ENCODE results near the gene FOXA1.
A peak's percentile ranks its signal among the peaks of the same experiment; 100 is the strongest.

Gene FOXA1

GRCh38 chr14:37594971-37595808 is at the start of gene FOXA1, which contains the start of gene TTC6:
FOXA1 (minus strand) TSS chr14:37595249; CDS start chr14:37594972, 277 bp downstream.
TTC6 (plus strand) TSS chr14:37595629; CDS start chr14:37622065, 26,436 bp downstream.
- DNase-seq (ENCODE audit: low read depth) = no peak

GRCh38 chr14:37643701-37644100 is 48.7 kb upstream of the FOXA1 start:
- no peak for DNase-seq (ENCODE audit: low read depth)

- no peak for DNase-seq (ENCODE audit: low read depth)
These were observed 47.1 kb upstream of the FOXA1 start for GRCh38 chr14:37642125-37642524.

- no peak for DNase-seq (ENCODE audit: low read depth)
These were observed 46.1 kb upstream of the FOXA1 start for GRCh38 chr14:37641117-37641516.

- no peak for DNase-seq (ENCODE audit: low read depth)
These were observed 43.5 kb upstream of the FOXA1 start for GRCh38 chr14:37638599-37638998.

- no peak for DNase-seq (ENCODE audit: low read depth)
These were observed 42.3 kb upstream of the FOXA1 start for GRCh38 chr14:37637341-37637740.

GRCh38 chr14:37625597-37626595 is 30.8 kb upstream of the FOXA1 start:
- DNase-seq (ENCODE audit: low read depth) = peak; percentile 33

GRCh38 chr14:37623971-37624370 is 28.9 kb upstream of the FOXA1 start:
- no peak for DNase-seq (ENCODE audit: low read depth)

GRCh38 chr14:37623426-37623951 is 28.4 kb upstream of the FOXA1 start:
- peak; percentile 84 for DNase-seq (ENCODE audit: low read depth)

GRCh38 chr14:37622231-37622923 is 27.3 kb upstream of the FOXA1 start:
- peak; percentile 11 for DNase-seq (ENCODE audit: low read depth)

- no peak for DNase-seq (ENCODE audit: low read depth)
These were observed 25.8 kb upstream of the FOXA1 start for GRCh38 chr14:37620856-37621255.

- no peak for DNase-seq (ENCODE audit: low read depth)
These were observed 23.5 kb upstream of the FOXA1 start for GRCh38 chr14:37618498-37619028.

GRCh38 chr14:37617864-37618365 is 22.9 kb upstream of the FOXA1 start:
- no peak for DNase-seq (ENCODE audit: low read depth)

- no peak for DNase-seq (ENCODE audit: low read depth)
These were observed 21.8 kb upstream of the FOXA1 start for GRCh38 chr14:37616853-37617252.

- no peak for DNase-seq (ENCODE audit: low read depth)
These were observed 20.7 kb upstream of the FOXA1 start for GRCh38 chr14:37615582-37616289.

GRCh38 chr14:37610945-37611523 is 16.0 kb upstream of the FOXA1 start:
- no peak for DNase-seq (ENCODE audit: low read depth)

GRCh38 chr14:37608649-37609048 is 13.6 kb upstream of the FOXA1 start:
- no peak for DNase-seq (ENCODE audit: low read depth)

GRCh38 chr14:37606678-37607077 is 11.6 kb upstream of the FOXA1 start:
- no peak for DNase-seq (ENCODE audit: low read depth)

- DNase-seq (ENCODE audit: low read depth) = no peak
These were observed 8.7 kb upstream of the FOXA1 start for GRCh38 chr14:37603688-37604251.

Data from fibroblast of gingiva (primary cell).